HEK293 (cell line): ENCODE results near the gene NT5M.

Experiments used
- CTCF ChIA-PET: fragments of 350-600 bp; formaldehyde crosslinking; extraction: SDS; loops from one replicate; lab custom pipeline; 2021; ENCODE audit warnings: antibody characterized with exemption; lab: Yijun Ruan, JAX
- POLR2A ChIA-PET: fragments of 300-600 bp; formaldehyde crosslinking; extraction: SDS; loops from one replicate; lab custom pipeline; 2020; ENCODE audit warnings: antibody characterized with exemption, inconsistent platforms; lab: Yijun Ruan, JAX
- H3K27ac ChIP-seq: fragments of 200-500 bp; sonication (Bioruptor generic); 2 replicates; pipeline ENCODE4 v1.5.1; 2014; ENCODE audit warnings: low read depth, low read length, control low read depth, inconsistent platforms; ENCODE audit errors: extremely low read depth
- H3K36me3 ChIP-seq, 2 experiments: fragments of 200-500 bp in 1 of 2; sonication (Bioruptor generic) in 1 of 2; 1 replicate in 1 of 2; 2 replicates in 1 of 2; pipeline ENCODE4 v1.5.1; 2014 to 2017; ENCODE audit warnings: inconsistent platforms in 2 of 2, low read length in 2 of 2; ENCODE audit not compliant: control insufficient read depth in 2 of 2, insufficient read depth in 1 of 2
- H3K4me1 ChIP-seq: fragments of 200-500 bp; sonication (Bioruptor generic); 2 replicates; pipeline ENCODE4 v1.5.1; 2014; ENCODE audit warnings: mild to moderate bottlenecking, low read length, inconsistent platforms; ENCODE audit not compliant: control insufficient read depth, insufficient read depth
- H3K4me3 ChIP-seq: 2 replicates; pipeline ENCODE4 v1.5.1; 2011; ENCODE audit warnings: low read depth, mild to moderate bottlenecking, control low read depth, low read length, moderate library complexity
- H3K9me3 ChIP-seq: fragments of 200-500 bp; sonication (Bioruptor generic); 2 replicates; pipeline ENCODE4 v1.5.1; 2014; ENCODE audit warnings: low read depth, low read length, inconsistent platforms; ENCODE audit not compliant: control insufficient read depth, insufficient read depth
- FEZF1 ChIP-seq: fragments of 450-650 bp; formaldehyde crosslinking; IDR thresholded peaks from 2 replicates; pipeline ENCODE4 v1.5.1; 2016; ENCODE audit warnings: missing biosample characterization, missing genetic modification characterization
- MEIS1 ChIP-seq: sonication (generic); formaldehyde crosslinking; IDR thresholded peaks from 2 replicates; pipeline ENCODE4 v1.8.1; 2022; ENCODE audit warnings: missing genetic modification reagents, mild to moderate bottlenecking, borderline replicate concordance
- OSR2 ChIP-seq: fragments of 450-650 bp; formaldehyde crosslinking; IDR thresholded peaks from 2 replicates; pipeline ENCODE4 v1.5.1; 2016; ENCODE audit warnings: missing biosample characterization, missing genetic modification characterization
- RBAK ChIP-seq: fragments of 450-650 bp; formaldehyde crosslinking; IDR thresholded peaks from 2 replicates; pipeline ENCODE4 v1.5.1; 2016; ENCODE audit warnings: missing biosample characterization, missing genetic modification characterization
- TSHZ1 ChIP-seq: fragments of 450-650 bp; formaldehyde crosslinking; IDR thresholded peaks from 2 replicates; pipeline ENCODE4 v1.5.1; 2016; ENCODE audit warnings: missing biosample characterization, missing genetic modification characterization, borderline replicate concordance
- YY2 ChIP-seq: fragments of 450-650 bp; formaldehyde crosslinking; IDR thresholded peaks from 2 replicates; pipeline ENCODE4 v1.5.1; 2016; ENCODE audit warnings: missing biosample characterization, missing genetic modification characterization
- ZEB2 ChIP-seq: fragments of 450-650 bp; formaldehyde crosslinking; IDR thresholded peaks from 2 replicates; pipeline ENCODE4 v1.5.1; 2016; ENCODE audit warnings: missing biosample characterization, missing genetic modification characterization
- ZNF184 ChIP-seq: fragments of 450-650 bp; IDR thresholded peaks from 2 replicates; pipeline ENCODE4 v1.5.1; 2018; ENCODE audit warnings: missing biosample characterization, mild to moderate bottlenecking, missing genetic modification characterization
- ZNF211 ChIP-seq: fragments of 450-650 bp; formaldehyde crosslinking; IDR thresholded peaks from 2 replicates; pipeline ENCODE4 v1.5.1; 2016; ENCODE audit warnings: low read depth, missing biosample characterization, missing genetic modification characterization
- ZNF26 ChIP-seq: fragments of 450-650 bp; formaldehyde crosslinking; IDR thresholded peaks from 2 replicates; pipeline ENCODE4 v1.5.1; 2016; ENCODE audit warnings: missing biosample characterization, missing genetic modification characterization
- ZNF433 ChIP-seq: fragments of 450-650 bp; formaldehyde crosslinking; IDR thresholded peaks from 2 replicates; pipeline ENCODE4 v1.5.1; 2016; ENCODE audit warnings: missing biosample characterization, missing genetic modification characterization, low read depth
- ZNF488 ChIP-seq: fragments of 450-650 bp; formaldehyde crosslinking; IDR thresholded peaks from 2 replicates; pipeline ENCODE4 v1.5.1; 2016; ENCODE audit warnings: missing biosample characterization, missing genetic modification characterization
- ZNF530 ChIP-seq: fragments of 450-650 bp; formaldehyde crosslinking; IDR thresholded peaks from 2 replicates; pipeline ENCODE4 v1.5.1; 2016; ENCODE audit warnings: low read depth, missing biosample characterization, missing genetic modification characterization
- ZNF621 ChIP-seq: fragments of 450-650 bp; formaldehyde crosslinking; IDR thresholded peaks from 2 replicates; pipeline ENCODE4 v1.5.1; 2017; ENCODE audit warnings: missing biosample characterization, missing genetic modification characterization
- ZNF645 ChIP-seq: fragments of 450-650 bp; formaldehyde crosslinking; IDR thresholded peaks from 2 replicates; pipeline ENCODE4; 2016; ENCODE audit warnings: missing biosample characterization, missing genetic modification characterization
- ZNF837 ChIP-seq: fragments of 450-650 bp; formaldehyde crosslinking; IDR thresholded peaks from 2 replicates; pipeline ENCODE4 v1.5.1; 2016; ENCODE audit warnings: missing biosample characterization, missing genetic modification characterization
- ZSCAN18 ChIP-seq: fragments of 450-650 bp; formaldehyde crosslinking; IDR thresholded peaks from 2 replicates; pipeline ENCODE4 v1.5.1; 2016; ENCODE audit warnings: missing biosample characterization, missing genetic modification characterization

Gene NT5M

GRCh38 chr17:17280613-17281549 is 22.3 kb upstream of the NT5M start, which contains the start of gene COPS3 (continued):
- TF ChIP-seq YY2 (tag by site-specific recombination) (peak; percentile 88), ZNF837 (tag by site-specific recombination) (no peak), ZNF211 (tag by site-specific recombination) (no peak), ZNF433 (tag by site-specific recombination) (no peak), ZNF621 (no peak), OSR2 (peak; percentile 22; the same call in 1 of the 2 replicates), TSHZ1 (peak; percentile 55; the same call in 1 of the 2 replicates), ZSCAN18 (0 out of 2 replicates have a peak, but pooled peaks have one; percentile 48), ZEB2 (peak; percentile 99), ZNF26 (no peak), MEIS1 (CRISPR knock-in tag) (no peak), ZNF645 (tag by site-specific recombination) (no peak), ZNF488 (no peak)

- TF ChIP-seq ZNF184 (tag by site-specific recombination) (no peak), ZNF621 (no peak), ZNF530 (tag by site-specific recombination) (no peak), RBAK (tag by site-specific recombination) (no peak), FEZF1 (tag by site-specific recombination) (no peak)
- Histone ChIP-seq H3K9me3 (no peaks in the 10 kb centered on the region), H3K27ac (no peak overlapping the region), H3K36me3 (no peaks in the 10 kb centered on the region), H3K4me3 (no peak overlapping the region), H3K4me1 (no peaks in the 10 kb centered on the region)
- ChIA-PET POLR2A (no interaction called here), CTCF (no interaction called here)
Measured at GRCh38 chr17:17285951-17286350, 17.2 kb upstream of the NT5M start.
